Spleen (tissue), 11 donors: ENCODE results near the gene CRAT. TPM values are rescaled to one million over a fixed set of nuclear protein-coding genes. Genes with fewer than 3 reads are reported as not detected.
A peak's percentile ranks its signal among the peaks of the same experiment; 100 is the strongest.
"Not testable (repeated sequence)": the region's sequence is repeated elsewhere in the genome, so short reads cannot be mapped to it uniquely, and the experiment has no call there.

Experiments
- DNase-seq: peaks from one replicate; pipeline ENCODE4 v3.0.0-alpha.2; 2020
- H3K27ac ChIP-seq, 8 donors: fragments of 200-600 bp; sonication (generic) in 7 of 8; 1 replicate in 4 of 8; 2 replicates in 4 of 8; pipeline versions ENCODE4 v1.5.0 to v1.8.0; 2016 to 2021; ENCODE audit warnings: inconsistent platforms in 4 of 8, mild to moderate bottlenecking in 4 of 8, moderate library complexity in 1 of 8
- H3K27me3 ChIP-seq, 7 donors: fragments of 200-600 bp; sonication (generic) in 6 of 7; replicated peaks in 1 of 7; 1 replicate in 4 of 7; 2 replicates in 3 of 7; pipeline versions ENCODE4 v1.5.0 to v1.8.0; 2016 to 2021; ENCODE audit warnings: inconsistent platforms in 3 of 7, mild to moderate bottlenecking in 1 of 7
- H3K36me3 ChIP-seq, 6 donors: fragments of 200-600 bp; sonication (generic) in 5 of 6; 1 replicate in 4 of 6; 2 replicates in 2 of 6; pipeline versions ENCODE4 v1.5.0 to v1.8.0; 2016 to 2021; ENCODE audit warnings: inconsistent platforms in 2 of 6
- H3K4me1 ChIP-seq, 6 donors: fragments of 200-600 bp; sonication (generic) in 5 of 6; 1 replicate in 3 of 6; 2 replicates in 3 of 6; pipeline versions ENCODE4 v1.5.0 to v1.8.0; 2016 to 2021; ENCODE audit warnings: inconsistent platforms in 3 of 6
- H3K4me3 ChIP-seq, 8 donors: fragments of 200-600 bp; sonication (generic) in 7 of 8; 1 replicate in 4 of 8; 2 replicates in 4 of 8; pipeline versions ENCODE4 v1.5.0 to v1.8.0; 2016 to 2021; ENCODE audit warnings: inconsistent platforms in 4 of 8, mild to moderate bottlenecking in 4 of 8, moderate library complexity in 2 of 8
- H3K9me3 ChIP-seq, 8 donors: fragments of 200-600 bp; sonication (generic) in 7 of 8; 1 replicate in 4 of 8; 2 replicates in 4 of 8; pipeline versions ENCODE4 v1.5.0 to v1.8.0; 2016 to 2021; ENCODE audit warnings: inconsistent platforms in 4 of 8
- POLR2A ChIP-seq, 3 donors: fragments of 450-650 bp; IDR thresholded peaks; one replicate each; pipeline ENCODE4 v1.5.1; 2017; ENCODE audit warnings: antibody characterized with exemption in 3 of 3, mild to moderate bottlenecking in 1 of 3
- POLR2AphosphoS5 ChIP-seq, 3 donors: sonication (generic); formaldehyde crosslinking; IDR thresholded peaks; one replicate each; pipeline ENCODE4 v1.5.1; 2017; ENCODE audit warnings: antibody characterized with exemption in 3 of 3
- WGBS, 5 donors: extraction: QIAGEN DNeasy Blood & Tissue Kit in 3 of 5; methylation state at CpG; one replicate each; pipeline versions ENCODE4 v1.1.5 to v1.1.7; 2013 to 2018; 5-methylcytosine and 5-hydroxymethylcytosine counted together
- intact Hi-C: fragments of 100-400 bp; cut with DNase I; formaldehyde crosslinking; loops from one replicate; pipeline ENCODE4 v1.15.0; 2023; ENCODE audit warnings: low total_unique reads
- polyA plus RNA-seq, 3 donors: library from polyadenylated mRNA; stranded (reverse); fragments of 200-250 nt; gene quantifications; one replicate each; pipeline ENCODE4 v1.2.1, GENCODE V29; 2013
- total RNA-seq, 7 donors: library from RNA; depleted of rRNA in 3 of 7; stranded (reverse); fragments of >200 nt in 3 of 7; fragmentation: NEBNext Ultra II Directional in 4 of 7; extraction: Animal tissue kit (Norgen Biotek cat#: 25700) in 4 of 7; gene quantifications; one replicate each; pipeline versions ENCODE4 v1.1.0 to v1.2.1, GENCODE V29; 2016 to 2021
- TF ChIP-seq, protein P1 (sequence below), 11 experiments: fragments of 200-600 bp in 7 of 11; fragments of 450-650 bp in 4 of 11; sonication (generic) in 4 of 11; IDR thresholded peaks in 8 of 11; conservative IDR thresholded peaks in 3 of 11; 1 replicate in 7 of 11; 2 replicates in 4 of 11; pipeline versions ENCODE4 v1.4.0 to v1.8.0; 2016 to 2021; ENCODE audit warnings: antibody characterized with exemption in 11 of 11, inconsistent platforms in 4 of 11, mild to moderate bottlenecking in 1 of 11
- donor health status: healthy with polysubstance abuse.
- donor health status: DM: no; HTN: no; CAD: no; lungs with moderate emphysema.
- donor health status: DM: no; HTN: no; CAD: no.
- donor health status: Bipolar disorder and iron deficiency.
- donor health status: healthy.
- donor health status: DM: no; HTN: no; CAD: no.
- donor health status: DM: yes; HTN: yes; CAD: no.

Gene CRAT
- total and polyA plus RNA-seq, 10 donors: 5.7 to 32.3 (median 15.7) TPM

DNA sequence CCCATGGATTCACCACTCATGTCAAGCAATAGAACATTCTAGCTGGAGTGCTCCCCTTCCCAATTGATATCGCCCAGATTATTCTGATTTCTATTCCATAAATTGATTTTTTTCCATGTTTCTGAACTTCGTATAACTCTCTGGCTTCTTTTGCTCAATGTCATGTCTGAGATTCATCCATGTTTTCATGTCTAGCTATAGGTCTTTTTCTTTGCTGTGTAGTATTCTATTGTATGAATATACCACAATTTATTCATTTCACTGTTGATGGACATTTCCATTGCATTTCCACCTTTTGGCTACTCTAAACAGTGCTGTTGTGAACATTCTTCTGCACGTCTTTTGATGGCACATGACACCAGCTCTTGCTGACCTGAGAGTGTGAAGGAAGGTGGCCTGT is 20.2 kb upstream of the CRAT start:
- Histone ChIP-seq H3K4me3 (no peak overlapping the region), H3K4me1 (peaks cover 0 to 24% (median 14%) of the 10 kb centered on the region in 6 donors), H3K36me3 (peaks cover 0 to 98% (median 43%) of the 10 kb centered on the region in 6 donors), H3K9me3 (no peaks in the 10 kb centered on the region), H3K27me3 (no peaks in the 10 kb centered on the region), H3K27ac (no peak overlapping the region)
- intact Hi-C loops: loop anchor here (5.0 kb wide), 1 partner anchor 652 kb away; no protein-coding TSS in a partner anchor
- DNase-seq: no peak
- no peak for TF ChIP-seq POLR2A (IDR thresholded peaks at IDR 0.05)
- TF ChIP-seq, protein P1, sequence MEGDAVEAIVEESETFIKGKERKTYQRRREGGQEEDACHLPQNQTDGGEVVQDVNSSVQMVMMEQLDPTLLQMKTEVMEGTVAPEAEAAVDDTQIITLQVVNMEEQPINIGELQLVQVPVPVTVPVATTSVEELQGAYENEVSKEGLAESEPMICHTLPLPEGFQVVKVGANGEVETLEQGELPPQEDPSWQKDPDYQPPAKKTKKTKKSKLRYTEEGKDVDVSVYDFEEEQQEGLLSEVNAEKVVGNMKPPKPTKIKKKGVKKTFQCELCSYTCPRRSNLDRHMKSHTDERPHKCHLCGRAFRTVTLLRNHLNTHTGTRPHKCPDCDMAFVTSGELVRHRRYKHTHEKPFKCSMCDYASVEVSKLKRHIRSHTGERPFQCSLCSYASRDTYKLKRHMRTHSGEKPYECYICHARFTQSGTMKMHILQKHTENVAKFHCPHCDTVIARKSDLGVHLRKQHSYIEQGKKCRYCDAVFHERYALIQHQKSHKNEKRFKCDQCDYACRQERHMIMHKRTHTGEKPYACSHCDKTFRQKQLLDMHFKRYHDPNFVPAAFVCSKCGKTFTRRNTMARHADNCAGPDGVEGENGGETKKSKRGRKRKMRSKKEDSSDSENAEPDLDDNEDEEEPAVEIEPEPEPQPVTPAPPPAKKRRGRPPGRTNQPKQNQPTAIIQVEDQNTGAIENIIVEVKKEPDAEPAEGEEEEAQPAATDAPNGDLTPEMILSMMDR (IDR thresholded peaks at IDR 0.05 in 8 of 11, conservative IDR thresholded peaks at IDR 0.05 in 3 of 11): no peak
- TF ChIP-seq POLR2AphosphoS5 (IDR thresholded peaks at IDR 0.05): no peak
- 62 to 83% (median 67%) methylated on average over 3 of the region's 3 CpGs for WGBS, 5 donors

DNA sequence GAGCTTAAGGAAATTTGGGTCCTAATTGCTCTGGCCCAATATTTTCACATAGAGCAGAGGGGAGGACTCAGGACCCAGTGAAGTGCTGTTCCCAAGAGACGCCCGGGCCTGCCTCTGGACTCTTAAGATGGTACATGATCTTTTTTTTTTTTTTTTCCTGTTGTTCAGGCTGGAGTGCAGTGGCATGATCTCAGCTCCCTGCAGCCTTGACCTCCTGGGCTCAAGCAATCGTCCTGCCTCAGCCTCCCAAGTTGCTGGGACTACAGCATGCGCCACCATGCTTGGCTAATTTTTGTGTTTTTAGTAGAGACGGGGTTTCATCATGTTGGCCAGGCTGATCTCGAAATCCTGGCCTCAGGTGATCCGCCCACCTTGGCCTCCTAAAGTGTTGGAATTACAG is 19.7 kb upstream of the CRAT start:
- DNase-seq: not testable (repeated sequence)

DNA sequence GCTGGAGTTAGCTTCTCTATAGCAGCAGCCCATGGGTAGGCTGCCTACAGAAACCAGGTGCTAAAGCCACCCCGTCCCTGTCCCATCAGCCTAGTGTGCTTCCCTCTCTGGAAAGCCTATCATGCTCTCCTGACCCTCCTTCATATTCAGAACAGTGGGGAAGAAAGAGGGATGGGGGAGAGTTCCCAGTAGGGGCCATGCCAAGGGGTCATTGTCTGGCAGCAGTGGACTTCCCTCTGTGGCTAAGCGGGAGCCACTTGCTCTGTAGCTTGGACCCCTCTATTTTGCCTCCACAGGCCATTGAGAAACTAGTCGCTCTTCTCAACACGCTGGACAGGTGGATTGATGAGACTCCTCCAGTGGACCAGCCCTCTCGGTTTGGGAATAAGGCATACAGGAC is 18.1 kb upstream of the CRAT start:
- no peak overlapping the region for H3K4me3 ChIP-seq
- intact Hi-C loops: no loop called here
- no peak for TF ChIP-seq POLR2AphosphoS5 (IDR thresholded peaks at IDR 0.05)
- no peak for TF ChIP-seq POLR2A (IDR thresholded peaks at IDR 0.05)
- TF ChIP-seq, protein P1 (IDR thresholded peaks at IDR 0.05 in 8 of 11, conservative IDR thresholded peaks at IDR 0.05 in 3 of 11): no peak
- H3K27me3 ChIP-seq: no peaks in the 10 kb centered on the region
- WGBS, 5 donors: 91 to 97% (median 95%) methylated on average over 5 of the region's 5 CpGs
- peaks cover 0 to 98% (median 51%) of the 10 kb centered on the region in 6 donors for H3K36me3 ChIP-seq
- no peaks in the 10 kb centered on the region for H3K9me3 ChIP-seq
- no peak overlapping the region for H3K27ac ChIP-seq
- no peak for DNase-seq
- peaks cover 0 to 24% (median 14%) of the 10 kb centered on the region in 6 donors for H3K4me1 ChIP-seq

More for the DNA sequence above, 19.7 kb upstream of the CRAT start:
- H3K9me3 ChIP-seq, H3K27me3 ChIP-seq, H3K4me3 ChIP-seq, H3K27ac ChIP-seq: not testable (repeated sequence)
- intact Hi-C loops: loop anchor here (5.0 kb wide), 1 partner anchor 652 kb away; no protein-coding TSS in a partner anchor
- Histone ChIP-seq H3K36me3 (peaks cover 0 to 98% (median 42%) of the 10 kb centered on the region in 6 donors), H3K4me1 (peaks cover 0 to 24% (median 14%) of the 10 kb centered on the region in 6 donors)
- 85 to 94% (median 88%) methylated on average over 7 of the region's 7 CpGs for WGBS, 5 donors

DNA sequence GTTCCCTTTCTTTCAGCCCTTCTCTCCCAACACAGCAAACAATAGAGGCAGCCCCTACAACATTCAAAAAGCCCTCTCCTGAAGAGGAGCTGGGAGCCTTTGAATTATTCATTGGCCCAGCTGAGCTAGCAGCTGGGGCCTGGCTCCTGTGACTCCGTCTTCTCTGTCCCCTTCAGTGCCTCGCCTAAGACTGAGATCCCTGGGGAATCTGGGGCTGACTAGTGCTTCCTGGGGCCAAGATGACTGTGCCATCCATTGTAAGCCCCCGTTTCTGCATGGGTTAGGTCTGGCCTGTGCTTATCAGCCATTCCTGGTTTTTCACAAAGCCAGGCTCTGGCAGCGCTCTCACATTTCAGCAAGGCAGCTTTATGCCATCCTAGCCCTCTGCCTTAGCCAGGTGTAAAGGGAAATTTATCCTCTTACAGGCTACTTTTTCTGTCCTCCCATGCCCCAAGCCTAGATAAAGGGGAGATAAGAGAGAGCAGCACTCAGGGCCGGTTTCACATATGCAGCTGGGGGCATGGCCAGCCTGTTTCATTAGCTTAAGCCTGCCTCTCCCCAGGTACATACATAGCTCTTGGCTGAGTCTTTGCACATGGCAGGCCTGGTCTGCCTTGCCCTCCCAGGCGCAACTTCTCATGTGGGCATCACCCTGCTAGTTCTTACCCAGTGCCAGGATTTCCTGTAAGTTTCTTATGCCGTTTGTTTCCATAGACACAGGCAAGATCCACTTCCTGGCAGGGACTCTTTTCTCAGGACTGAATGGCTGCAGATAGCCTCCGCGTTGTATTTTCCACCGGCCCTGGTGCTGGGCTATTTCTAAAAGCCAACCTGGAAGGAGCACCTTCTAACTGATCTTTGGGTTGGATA is 16.4 kb upstream of the CRAT start:
- 56 to 77% (median 67%) methylated on average over 10 of the region's 10 CpGs for WGBS, 5 donors
- intact Hi-C loops: no loop called here
- DNase-seq: no peak
- Histone ChIP-seq H3K27me3 (no peaks in the 10 kb centered on the region), H3K36me3 (peaks cover 0 to 98% (median 58%) of the 10 kb centered on the region in 6 donors), H3K4me1 (peaks cover 0 to 22% (median 12%) of the 10 kb centered on the region in 6 donors), H3K9me3 (no peaks in the 10 kb centered on the region), H3K27ac (peak overlapping the region in 2 of 8 donors; percentile 6 to 38), H3K4me3 (no peak overlapping the region)
- TF ChIP-seq POLR2AphosphoS5 (IDR thresholded peaks at IDR 0.05) (no peak), POLR2A (IDR thresholded peaks at IDR 0.05) (no peak)
- TF ChIP-seq, protein P1 (IDR thresholded peaks at IDR 0.05 in 8 of 11, conservative IDR thresholded peaks at IDR 0.05 in 3 of 11): no peak
